Stimulated activated effector memory CD8-positive, alpha-beta T cell treated with anti-CD3 and anti-CD28 coated beads, Interleukin-12 subunit alpha, Interleukin-12 subunit beta, amount 100 ng/mL, for 72 hours (primary cell): ENCODE results near the gene TTLL9.

Experiments used
- ATAC-seq: fragments of 150-1000 bp; cut with Tn5 transposase; 2 replicates; pipeline ENCODE4 v1.10.0; 2021
- DNase-seq, 2 donors: peaks; one replicate each; pipeline ENCODE4 v3.0.0; 2021 to 2022; ENCODE audit warnings: low spot score in 2 of 2
- H3K27ac Mint-ChIP-seq: one replicate; pipeline ENCODE4 v1.8.0; 2022; ENCODE audit warnings: mild to moderate bottlenecking, mixed read lengths
- H3K36me3 Mint-ChIP-seq: one replicate; pipeline ENCODE4 v1.8.0; 2022; ENCODE audit warnings: mild to moderate bottlenecking, mixed read lengths
- H3K4me1 Mint-ChIP-seq: one replicate; pipeline ENCODE4 v1.8.0; 2022; ENCODE audit warnings: mixed read lengths
- H3K4me3 Mint-ChIP-seq: one replicate; pipeline ENCODE4 v1.8.0; 2022; ENCODE audit warnings: mild to moderate bottlenecking, mixed read lengths
- H3K9me3 Mint-ChIP-seq: one replicate; pipeline ENCODE4 v1.8.0; 2022; ENCODE audit warnings: mixed read lengths

TTLL9 gene

DNA sequence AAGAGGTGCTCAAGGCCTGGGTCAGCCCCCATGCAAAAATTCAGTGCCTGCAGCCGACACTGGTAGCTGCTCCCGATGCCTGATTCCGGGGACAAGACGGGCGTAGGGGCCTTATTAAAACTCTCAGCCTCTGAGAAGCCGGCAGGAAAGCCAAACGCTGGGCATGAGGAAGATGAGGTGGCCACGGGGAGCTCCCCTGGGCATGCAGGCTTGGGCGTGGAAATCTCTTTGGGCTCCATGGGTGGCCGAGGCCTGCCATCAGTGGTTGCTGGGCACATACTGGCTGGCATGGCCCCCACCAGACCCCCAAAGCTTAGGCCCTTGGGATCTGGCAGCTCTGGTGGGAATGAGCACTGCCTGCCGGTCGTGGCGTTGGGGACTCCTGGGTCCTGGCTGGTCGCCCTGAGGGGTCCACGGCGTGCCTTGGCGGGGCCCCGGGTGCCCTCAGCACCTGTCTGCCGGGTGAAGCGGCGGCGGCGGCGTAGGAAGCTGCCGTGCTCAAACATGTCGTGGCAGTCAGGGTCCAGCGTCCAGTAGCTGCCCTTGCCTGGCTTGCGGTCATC is 25.6 kb upstream of the TTLL9 start:
- DNase-seq (no peak), ATAC-seq (no peak)
- no peaks in the 10 kb centered on the region for H3K36me3 Mint-ChIP-seq
- H3K9me3 Mint-ChIP-seq = no peaks in the 10 kb centered on the region
- no peaks in the 10 kb centered on the region for H3K4me1 Mint-ChIP-seq
- no peak overlapping the region for H3K27ac Mint-ChIP-seq
- H3K4me3 Mint-ChIP-seq = no peak overlapping the region

DNA sequence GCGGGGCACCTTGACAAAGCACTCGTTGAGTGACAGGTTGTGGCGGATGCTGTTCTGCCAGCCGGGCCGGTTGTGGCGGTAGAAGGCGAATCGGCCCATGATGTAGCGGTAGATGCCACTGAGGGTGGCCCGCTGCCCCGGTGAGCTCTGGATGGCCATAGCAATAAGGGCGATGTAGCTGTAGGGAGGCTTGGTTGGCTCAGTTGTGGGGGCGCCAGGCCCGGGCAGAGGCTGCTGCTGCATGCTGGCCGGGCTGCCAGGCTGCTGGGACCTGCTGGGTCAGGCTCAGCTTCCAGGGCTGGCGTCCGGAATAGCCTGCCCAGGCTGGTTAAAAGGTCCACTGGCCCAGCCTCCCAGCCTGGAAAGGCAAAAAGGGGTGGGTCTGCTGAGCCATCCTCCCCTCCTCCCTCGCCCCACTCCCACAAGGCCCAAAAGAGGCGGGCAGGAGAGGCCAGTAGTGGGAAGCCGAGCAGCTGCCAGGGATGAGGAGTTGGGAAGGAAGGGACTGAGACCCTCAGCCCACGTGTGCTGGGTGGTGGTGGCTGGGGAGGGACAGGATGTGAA is 25.1 kb upstream of the TTLL9 start, which contains the start of gene FOXS1:
TSS of gene FOXS1 (minus strand) at position 305 of the 564 bp plus-strand sequence. CDS start at position 243, 62 bp downstream.
- H3K27ac Mint-ChIP-seq = no peak within 1 kb of the TSS
- no peak within 1 kb of the TSS for H3K4me3 Mint-ChIP-seq
- no peaks in the 10 kb centered on the region for H3K36me3 Mint-ChIP-seq
- DNase-seq (no peak), ATAC-seq (no peak)
- H3K4me1 Mint-ChIP-seq = no peaks in the 10 kb centered on the region
- H3K9me3 Mint-ChIP-seq = no peaks in the 10 kb centered on the region

DNA sequence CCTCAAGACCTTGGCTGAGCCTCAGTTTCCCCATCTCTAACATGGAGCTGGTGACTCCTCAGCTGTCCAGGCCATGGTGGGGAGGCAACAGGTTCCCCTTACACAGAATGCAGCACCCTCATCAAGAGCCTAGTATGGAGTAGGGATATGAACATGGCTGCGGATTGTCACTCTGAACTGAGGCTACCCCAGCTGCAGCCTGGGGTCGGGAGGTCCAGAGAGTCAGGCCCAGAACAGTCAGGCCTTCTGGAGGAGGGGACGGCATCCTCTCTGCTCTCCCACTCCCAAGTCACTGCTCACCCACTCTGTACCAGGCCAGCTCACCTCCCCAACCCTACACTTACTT is 23.7 kb upstream of the TTLL9 start:
- no peaks in the 10 kb centered on the region for H3K36me3 Mint-ChIP-seq
- no peaks in the 10 kb centered on the region for H3K9me3 Mint-ChIP-seq
- no peak overlapping the region for H3K4me3 Mint-ChIP-seq
- no peak for ATAC-seq
- no peak for DNase-seq
- H3K27ac Mint-ChIP-seq = no peak overlapping the region
- H3K4me1 Mint-ChIP-seq = no peaks in the 10 kb centered on the region

DNA sequence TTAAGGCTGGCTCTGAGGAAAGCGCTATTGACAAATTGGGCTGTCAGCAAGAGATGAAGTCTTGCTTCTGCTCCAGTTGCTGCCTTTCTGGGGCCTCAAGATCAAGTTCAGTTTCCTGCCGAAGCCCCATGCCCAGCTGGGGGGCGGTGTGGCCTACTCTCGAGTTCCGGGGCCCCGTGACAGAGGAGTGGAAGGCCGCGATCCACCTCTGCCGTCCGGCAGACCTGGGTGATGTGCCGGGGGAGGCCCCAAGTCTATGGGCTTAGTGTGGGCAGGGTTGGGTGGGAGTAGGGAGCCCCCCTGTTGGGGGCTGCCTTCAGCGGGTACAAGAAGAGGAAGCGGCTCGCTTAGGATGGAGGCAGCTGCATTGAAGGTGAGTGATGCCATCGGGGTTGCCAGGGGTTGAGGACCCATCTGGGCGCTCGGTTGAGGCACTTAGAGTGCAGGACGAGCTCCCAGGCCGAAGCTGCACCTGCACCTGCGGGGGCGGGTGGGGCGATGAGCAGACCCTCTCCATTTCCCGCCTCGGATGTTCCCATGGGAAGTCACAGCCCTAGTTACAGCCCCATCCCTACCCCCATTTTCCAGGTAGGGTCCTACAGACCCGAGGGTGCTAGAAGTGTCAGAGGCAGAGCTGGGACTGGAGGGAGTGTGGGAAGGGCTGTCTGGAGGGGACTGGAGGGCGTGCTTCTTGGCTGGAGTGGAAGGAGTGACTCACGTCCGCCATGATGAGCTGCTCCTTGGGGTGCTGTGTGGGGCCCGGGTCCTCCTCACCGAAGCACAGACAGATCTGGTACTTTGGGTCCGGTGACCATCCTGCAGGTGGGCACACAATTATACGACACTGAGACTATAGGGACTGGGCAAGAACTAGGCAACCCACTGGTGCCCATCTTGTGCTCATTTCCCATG is 22.1 kb upstream of the TTLL9 start:
- Mint-ChIP-seq H3K36me3 (no peaks in the 10 kb centered on the region), H3K4me1 (no peaks in the 10 kb centered on the region), H3K27ac (no peak overlapping the region), H3K9me3 (no peaks in the 10 kb centered on the region), H3K4me3 (no peak overlapping the region)
- ATAC-seq (no peak), DNase-seq (no peak)

- Mint-ChIP-seq H3K9me3 (no peaks in the 10 kb centered on the region), H3K4me1 (no peaks in the 10 kb centered on the region), H3K36me3 (no peaks in the 10 kb centered on the region), H3K27ac (no peak overlapping the region), H3K4me3 (no peak overlapping the region)
- no peak for ATAC-seq
- no peak for DNase-seq
Observed at GRCh38 chr20:31849306-31849930, 21.0 kb upstream of the TTLL9 start.

DNA sequence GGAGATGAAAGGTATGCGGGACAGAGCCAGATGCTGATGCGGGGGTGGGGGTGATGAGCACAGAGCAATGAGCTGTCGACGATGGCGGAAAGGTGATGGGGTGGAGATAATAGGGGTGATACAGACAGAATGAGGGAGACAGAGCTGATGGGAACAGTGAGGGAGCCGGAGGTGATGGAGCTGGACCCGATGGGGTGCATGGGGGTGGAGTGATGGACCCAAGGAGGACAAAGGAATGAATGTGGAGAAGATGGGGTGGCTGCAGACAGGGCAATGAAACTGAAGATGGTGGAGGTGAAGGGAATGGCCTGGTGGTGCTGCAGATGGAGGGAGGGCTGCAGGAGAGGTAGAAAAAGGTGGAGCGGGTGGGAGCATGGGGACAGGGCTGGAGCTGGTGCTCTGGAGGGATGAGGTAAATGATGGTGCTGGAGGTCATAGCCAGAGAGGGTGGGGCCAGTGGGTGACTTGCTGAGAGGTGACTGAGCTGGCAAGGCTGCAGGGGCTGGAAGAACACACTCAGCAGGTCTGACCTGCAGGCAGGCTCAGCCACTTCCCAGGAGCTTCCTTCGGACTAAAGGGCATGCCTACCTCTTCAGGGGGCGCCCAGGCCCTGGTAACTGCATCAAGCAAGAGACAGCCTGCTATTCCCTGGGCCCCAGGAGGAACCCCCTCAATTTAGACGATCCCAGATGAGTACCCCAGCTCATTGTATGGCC is 19.0 kb upstream of the TTLL9 start:
- Mint-ChIP-seq H3K4me1 (no peaks in the 10 kb centered on the region), H3K36me3 (no peaks in the 10 kb centered on the region), H3K27ac (no peak overlapping the region), H3K4me3 (no peak overlapping the region), H3K9me3 (no peaks in the 10 kb centered on the region)
- ATAC-seq = no peak
- no peak for DNase-seq

DNA sequence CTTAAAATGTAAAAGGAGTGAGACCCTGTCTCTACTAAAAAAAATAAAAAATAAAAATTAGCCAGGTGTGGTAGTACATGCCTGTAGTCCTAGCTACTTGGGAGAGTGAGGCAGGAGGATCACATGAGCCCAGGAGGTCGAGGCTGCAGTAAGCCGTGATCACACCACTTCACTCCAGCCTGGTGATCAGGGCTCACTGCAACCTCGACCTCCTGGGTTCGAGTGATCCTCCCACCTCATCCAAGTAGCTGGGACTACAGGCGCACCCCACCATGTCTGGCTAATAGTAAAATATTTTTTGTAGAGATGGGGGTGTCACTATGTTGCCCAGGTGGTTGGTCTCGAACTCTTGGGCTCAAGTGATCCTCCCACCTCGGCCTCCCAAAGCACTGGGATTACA is 17.0 kb upstream of the TTLL9 start:
- Mint-ChIP-seq H3K27ac (no peak overlapping the region), H3K4me3 (no peak overlapping the region), H3K9me3 (no peaks in the 10 kb centered on the region), H3K4me1 (no peaks in the 10 kb centered on the region), H3K36me3 (no peaks in the 10 kb centered on the region)
- ATAC-seq (no peak), DNase-seq (no peak)

- Mint-ChIP-seq H3K36me3 (no peaks in the 10 kb centered on the region), H3K4me1 (peaks cover 6% of the 10 kb centered on the region), H3K4me3 (no peak overlapping the region), H3K9me3 (no peaks in the 10 kb centered on the region), H3K27ac (no peak overlapping the region)
- DNase-seq (no peak), ATAC-seq (no peak)
Observed at GRCh38 chr20:31856516-31856915, 13.9 kb upstream of the TTLL9 start.

- Mint-ChIP-seq H3K27ac (no peak overlapping the region), H3K4me3 (no peak overlapping the region), H3K4me1 (peaks cover 13% of the 10 kb centered on the region), H3K36me3 (peaks cover 6% of the 10 kb centered on the region), H3K9me3 (no peaks in the 10 kb centered on the region)
- ATAC-seq = no peak
- DNase-seq = no peak
Observed at GRCh38 chr20:31857861-31858759, 12.3 kb upstream of the TTLL9 start.

DNA sequence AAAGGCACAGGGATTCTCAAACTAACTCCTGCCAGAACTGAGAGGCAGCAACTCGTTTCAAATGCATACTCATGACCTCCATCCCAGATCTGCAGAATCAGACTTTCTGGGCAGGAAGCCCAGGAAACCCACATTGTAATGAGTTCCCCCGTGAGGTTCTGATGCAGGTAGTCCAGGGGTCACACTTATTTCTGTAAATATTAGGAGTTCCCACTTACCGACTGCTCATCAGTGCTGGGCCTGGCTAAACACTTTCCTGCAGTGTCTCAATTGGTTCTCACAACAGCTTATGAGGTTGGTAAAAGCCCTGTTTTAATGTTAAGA is 11.7 kb upstream of the TTLL9 start:
- Mint-ChIP-seq H3K9me3 (no peaks in the 10 kb centered on the region), H3K4me1 (peaks cover 13% of the 10 kb centered on the region), H3K4me3 (no peak overlapping the region), H3K27ac (no peak overlapping the region), H3K36me3 (peaks cover 6% of the 10 kb centered on the region)
- ATAC-seq (no peak), DNase-seq (no peak)

DNA sequence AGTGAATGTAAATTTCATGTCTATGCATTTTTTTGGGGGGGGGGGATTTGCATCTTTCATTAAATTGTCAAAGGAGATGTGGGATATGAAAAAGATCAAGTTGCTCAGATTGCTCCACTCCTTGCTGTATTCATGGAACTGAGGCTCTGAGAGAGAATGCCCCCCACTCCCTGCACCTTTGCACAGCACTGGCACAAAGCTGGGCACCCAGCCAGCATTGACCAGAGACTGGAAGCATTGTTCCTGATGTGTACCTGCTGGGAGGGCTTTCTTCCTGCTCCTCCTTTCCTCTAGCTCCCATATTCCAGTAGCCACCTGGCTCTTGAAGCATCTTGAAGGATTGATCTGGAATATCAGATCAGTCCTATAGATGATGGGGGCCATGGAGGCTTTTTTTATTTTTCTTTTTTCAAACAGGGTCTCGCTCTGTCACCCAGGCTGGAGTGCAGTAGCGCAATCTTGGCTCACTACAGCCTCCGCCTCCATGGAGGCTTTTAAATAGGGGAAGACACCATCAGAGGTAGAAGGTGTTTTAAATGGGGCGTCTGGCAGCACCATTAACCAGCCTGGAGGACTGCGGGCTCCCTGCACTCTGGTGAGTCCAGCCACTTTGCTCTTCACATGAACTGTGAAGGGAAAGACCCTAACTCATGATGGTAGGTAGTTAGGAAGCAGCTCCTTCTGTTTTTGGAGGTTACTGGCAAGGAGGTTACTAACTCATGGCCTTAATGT is 11.0 kb upstream of the TTLL9 start:
- Mint-ChIP-seq H3K27ac (no peak overlapping the region), H3K4me3 (no peak overlapping the region)
- no peak for ATAC-seq

DNA sequence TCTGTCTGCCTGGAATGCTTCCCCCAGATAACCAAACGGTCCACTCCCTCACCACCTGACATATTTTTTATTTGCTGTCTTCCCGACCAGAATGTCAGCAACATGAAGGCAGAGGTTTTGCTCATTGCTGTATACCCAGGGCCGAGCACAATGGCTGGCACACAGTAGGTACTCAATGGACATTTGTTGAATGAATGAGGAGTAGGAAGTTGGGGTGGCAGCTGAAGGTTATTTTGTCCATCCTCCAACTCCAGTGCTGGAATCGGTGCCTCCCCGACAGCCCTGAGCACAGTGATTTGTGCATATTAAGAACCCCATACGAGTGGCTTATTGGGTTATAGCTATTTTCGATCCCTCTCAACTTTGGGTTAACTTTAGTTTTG is 10.4 kb upstream of the TTLL9 start:
- Mint-ChIP-seq H3K4me3 (no peak overlapping the region), H3K27ac (no peak overlapping the region), H3K9me3 (no peaks in the 10 kb centered on the region), H3K4me1 (peaks cover 13% of the 10 kb centered on the region), H3K36me3 (peaks cover 6% of the 10 kb centered on the region)
- ATAC-seq (no peak), DNase-seq (no peak)

More for the DNA sequence above, 11.0 kb upstream of the TTLL9 start:
- Mint-ChIP-seq H3K36me3 (peaks cover 6% of the 10 kb centered on the region), H3K9me3 (no peaks in the 10 kb centered on the region), H3K4me1 (peaks cover 13% of the 10 kb centered on the region)
- no peak for DNase-seq

GRCh38 chr20:31860390-31861134 is 9.9 kb upstream of the TTLL9 start:
- peak overlapping the region; percentile 70 for H3K4me3 Mint-ChIP-seq
- H3K36me3 Mint-ChIP-seq = peaks cover 6% of the 10 kb centered on the region
- no peaks in the 10 kb centered on the region for H3K9me3 Mint-ChIP-seq
- H3K4me1 Mint-ChIP-seq = peaks cover 13% of the 10 kb centered on the region
- no peak for ATAC-seq
- no peak for DNase-seq
- H3K27ac Mint-ChIP-seq = no peak overlapping the region

- H3K9me3 Mint-ChIP-seq = no peaks in the 10 kb centered on the region
- ATAC-seq = peak; percentile 44
Observed at GRCh38 chr20:31861135-31861384, 9.4 kb upstream of the TTLL9 start.

More at GRCh38 chr20:31861135-31861384, 9.4 kb upstream of the TTLL9 start:
- Mint-ChIP-seq H3K27ac (no peak overlapping the region), H3K4me3 (peak overlapping the region; percentile 70), H3K36me3 (peaks cover 6% of the 10 kb centered on the region), H3K4me1 (peaks cover 13% of the 10 kb centered on the region)
- no peak for DNase-seq
